ENCODE results near the gene SPATA2.

DNA sequence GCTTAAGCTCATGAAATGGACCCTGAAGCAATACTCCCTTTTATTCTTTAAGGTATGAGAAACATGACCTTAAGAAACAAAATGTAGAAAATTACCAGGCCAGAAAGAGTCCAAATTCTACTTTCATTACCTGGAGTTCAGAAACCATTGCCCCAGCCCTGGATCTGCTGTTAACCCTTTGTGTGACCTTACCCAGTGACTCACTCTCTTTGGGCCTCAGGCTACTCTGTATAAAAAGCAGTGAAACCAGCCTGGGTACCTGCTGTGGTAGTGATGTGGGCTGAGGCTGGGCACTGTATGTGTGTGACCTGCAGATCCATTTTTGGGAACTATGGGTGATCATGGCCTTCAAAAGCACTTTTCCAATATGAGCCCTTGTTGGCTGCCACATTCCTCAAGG lies 55.5 kb downstream of the SPATA2 start:
- no peak for TF ChIP-seq EZH2 (IDR thresholded peaks at IDR 0.05; ENCODE audit: insufficient read depth, poor library complexity, severe bottlenecking)
- no peak for TF ChIP-seq EZH2phosphoT487 (IDR thresholded peaks at IDR 0.05; ENCODE audit: insufficient read depth, low read depth)

Measured in GM23248 (cell line).